Kidney tubule cell (primary cell): ENCODE measurements around the gene TRMT11.
"Not testable (repeated sequence)": the region's sequence is repeated elsewhere in the genome, so short reads cannot be mapped to it uniquely, and the experiment has no call there.

Experiments
- DNase-seq: peaks from one replicate; pipeline ENCODE4 v3.0.0-alpha.2; 2018; ENCODE audit warnings: low spot score

The TRMT11 gene

DNA sequence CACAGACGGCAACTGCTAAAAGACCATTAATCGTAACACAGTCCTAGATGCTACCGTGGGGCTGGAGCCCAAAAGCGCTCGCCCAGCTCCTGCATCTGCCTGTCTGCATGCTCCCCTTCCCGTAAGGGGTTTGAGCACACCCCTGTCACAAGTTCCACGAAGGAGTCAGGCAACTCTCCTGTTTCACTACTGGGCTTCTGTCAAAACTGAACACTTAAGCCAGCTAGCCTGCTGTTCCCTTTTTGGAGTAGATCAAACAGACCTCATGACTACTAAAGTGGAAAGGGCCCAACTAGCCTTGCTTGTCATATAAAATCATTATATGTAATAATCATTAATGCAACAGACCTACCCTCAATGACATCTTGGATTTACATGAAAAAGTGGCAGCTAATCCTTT lies 61.3 kb downstream of the TRMT11 start:
- no peak for DNase-seq

DNA sequence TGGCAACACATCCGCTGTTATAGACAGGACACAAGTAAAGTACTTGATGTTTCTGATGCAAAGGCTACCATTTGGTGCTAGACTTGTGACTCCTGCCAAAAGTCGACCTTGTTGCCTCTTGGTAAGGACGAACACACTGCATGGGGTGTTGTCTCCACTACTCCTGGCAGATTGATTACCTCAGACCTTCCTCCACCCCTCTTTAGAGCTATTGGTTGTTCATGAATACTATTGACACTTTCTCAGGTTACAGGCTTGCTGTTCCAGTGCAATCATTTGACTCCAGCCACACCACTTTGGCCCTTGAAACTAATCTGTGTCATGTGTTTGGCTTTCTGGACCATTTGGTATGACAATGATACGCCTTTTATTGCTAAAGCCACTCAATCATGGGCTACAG lies 62.3 kb downstream of the TRMT11 start:
- DNase-seq, result no peak

DNA sequence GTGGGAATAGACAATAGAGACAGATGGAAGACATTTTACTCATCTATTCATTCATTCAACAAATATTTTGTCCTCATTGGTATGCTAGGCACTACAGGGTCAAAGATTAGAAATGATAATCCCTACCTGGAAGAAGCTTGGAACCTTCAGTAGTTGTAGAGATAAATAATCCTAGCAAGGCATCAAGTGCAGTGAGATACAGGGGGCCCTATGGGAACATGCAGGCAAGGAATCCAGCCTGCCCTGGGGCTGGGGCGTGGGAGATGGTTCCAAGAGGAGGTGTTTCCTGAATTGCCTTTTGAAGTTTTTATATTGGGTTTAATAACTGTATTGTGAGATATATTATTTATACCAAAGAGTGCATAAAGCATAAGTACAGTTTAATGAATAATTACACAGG lies 64.5 kb downstream of the TRMT11 start:
- DNase-seq, result no peak

DNA sequence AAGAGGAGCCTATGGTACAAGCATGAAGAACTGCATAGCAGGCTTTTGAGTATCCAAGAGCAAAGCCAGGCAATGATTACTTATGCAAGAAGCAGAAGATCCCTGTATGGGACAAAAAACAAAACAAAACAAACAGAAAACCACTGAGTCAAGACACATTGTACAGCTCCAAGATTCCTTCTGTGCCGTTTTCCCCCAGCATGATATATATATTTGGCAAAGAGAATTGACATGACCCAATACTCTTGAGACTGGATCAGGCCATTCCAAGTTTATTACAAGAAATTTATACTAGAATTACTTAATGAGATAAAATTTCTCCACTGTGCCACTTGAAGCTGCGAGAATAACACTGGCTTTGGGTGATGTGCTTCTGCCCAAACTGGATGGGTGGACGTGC lies 65.5 kb downstream of the TRMT11 start:
- DNase-seq, result no peak

DNA sequence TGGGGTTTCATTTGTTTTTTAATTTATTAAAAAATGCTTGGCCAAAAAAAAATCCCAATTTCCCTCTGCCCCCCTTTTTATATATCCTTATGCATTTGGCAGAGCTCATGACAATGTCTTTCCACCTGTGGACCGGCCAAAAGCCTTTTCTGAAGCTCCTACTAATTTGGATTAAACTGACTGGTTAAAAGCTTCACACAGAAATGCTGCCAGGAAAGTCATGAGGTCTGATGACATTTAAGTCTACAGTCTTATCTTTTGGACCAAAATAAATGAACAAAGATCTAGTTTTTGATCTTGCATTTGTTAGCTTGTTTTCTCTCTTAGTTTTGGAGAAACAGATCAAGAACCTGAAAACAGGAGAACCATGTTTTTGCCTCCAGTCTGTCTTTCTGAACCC lies 66.1 kb downstream of the TRMT11 start:
- DNase-seq, result no peak

DNA sequence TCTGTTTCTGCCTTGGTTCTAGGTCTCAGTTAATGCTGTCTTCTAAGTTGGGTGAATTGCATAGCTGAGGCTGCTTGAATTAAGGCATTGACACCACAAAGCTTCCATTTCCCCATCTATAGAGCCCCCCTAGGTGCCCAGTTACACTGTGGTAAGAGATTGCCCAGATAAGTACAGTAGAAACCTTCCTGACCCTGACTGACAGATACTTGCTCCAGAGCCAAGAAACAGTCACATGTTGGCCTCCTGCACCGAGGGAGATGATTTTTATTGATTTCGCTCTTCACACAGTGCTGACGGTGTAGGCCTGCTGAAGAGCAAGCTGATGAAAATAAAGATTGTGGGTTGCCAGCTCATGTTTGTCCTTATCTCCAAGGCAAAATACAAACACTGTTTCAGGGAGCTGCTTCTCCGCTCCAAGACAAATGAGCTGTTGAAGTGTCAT lies 67.9 kb downstream of the TRMT11 start:
- no peak for DNase-seq

DNA sequence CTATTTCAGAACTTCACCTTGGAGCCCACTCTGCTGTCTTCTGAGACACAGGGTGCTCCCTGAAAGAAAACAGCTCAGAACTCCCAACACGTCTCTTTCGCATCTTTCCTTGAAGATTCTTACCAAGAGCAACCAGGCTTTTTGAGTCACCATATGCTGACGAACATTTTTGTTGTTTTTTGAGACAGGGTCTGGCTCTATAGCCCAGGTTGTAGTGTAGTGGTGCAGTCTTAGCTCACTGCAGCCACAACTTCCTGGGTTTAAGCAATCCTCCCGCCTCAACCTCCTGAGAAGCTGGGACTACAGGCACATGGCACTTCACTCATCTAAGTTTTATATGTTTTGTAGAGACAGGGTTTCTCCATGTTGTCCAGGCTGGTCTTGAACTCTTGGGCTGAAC lies 68.5 kb downstream of the TRMT11 start:
- DNase-seq, result no peak

DNA sequence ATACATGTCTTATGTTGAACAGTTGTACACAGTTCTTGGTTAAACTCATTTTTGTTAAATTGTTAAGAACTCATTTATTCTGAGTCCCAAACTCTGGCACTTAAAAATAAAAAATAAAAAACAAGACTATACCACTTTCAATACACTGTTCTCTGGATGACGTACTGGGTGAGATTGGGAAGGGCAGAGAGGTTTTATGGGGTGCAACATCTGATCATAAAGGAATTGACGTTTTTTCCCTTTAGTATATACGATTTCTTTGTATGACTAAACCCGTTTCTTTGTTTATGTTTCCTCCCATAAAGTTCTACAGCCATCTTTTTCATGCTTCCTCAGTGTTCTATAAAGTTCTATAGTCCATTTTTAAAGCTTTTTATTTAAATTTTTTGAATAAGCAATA lies 69.1 kb downstream of the TRMT11 start:
- no peak for DNase-seq

DNA sequence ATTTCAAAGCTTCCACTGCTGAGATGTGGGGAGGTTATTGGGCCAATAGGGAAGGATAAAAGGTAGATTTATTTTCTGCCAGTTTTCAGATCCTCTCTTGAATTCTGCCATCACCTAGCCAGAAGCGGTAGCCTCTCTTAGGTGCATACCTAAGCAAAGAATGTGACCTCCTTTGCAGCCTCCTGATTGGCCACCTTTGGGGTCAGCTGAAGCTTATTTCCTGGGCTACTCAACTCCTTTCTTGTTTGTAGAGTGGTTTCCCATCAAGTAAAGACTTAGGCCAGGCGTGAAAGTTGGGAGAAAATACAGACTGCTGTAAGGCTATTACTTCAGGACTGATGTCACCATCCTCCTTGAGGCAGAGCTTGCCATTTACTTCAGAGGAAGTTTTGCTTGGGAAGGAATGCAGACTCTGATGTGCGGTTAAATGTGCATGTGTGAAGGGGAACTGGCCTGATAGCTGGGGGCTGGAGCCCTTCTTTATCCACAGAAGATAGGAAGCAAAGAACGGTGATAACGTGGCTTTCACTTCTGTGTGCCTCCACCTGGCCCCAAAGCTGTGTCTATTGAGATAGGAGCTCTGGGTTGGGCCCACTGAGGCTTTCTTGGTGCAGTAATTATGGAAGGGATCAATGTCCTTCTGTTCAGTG lies 70.1 kb downstream of the TRMT11 start:
- DNase-seq, result no peak

DNA sequence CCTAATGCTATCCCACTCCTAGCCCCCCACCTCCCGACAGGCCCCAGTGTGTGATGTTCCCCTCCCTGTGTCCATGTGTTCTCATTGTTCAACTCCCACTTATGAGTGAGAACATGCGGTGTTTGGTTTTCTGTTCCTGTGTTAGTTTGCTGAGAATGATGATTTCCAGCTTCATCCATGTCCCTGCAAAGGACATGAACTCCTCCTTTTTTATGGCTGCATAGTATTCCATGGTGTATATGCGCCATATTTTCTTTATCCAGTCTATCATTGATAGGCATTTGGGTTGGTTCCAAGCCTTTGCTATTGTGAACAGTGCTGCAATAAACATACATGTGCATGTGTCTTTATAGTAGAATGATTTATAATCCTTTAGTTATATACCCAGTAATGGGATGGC lies 71.7 kb downstream of the TRMT11 start:
- not testable (repeated sequence) for DNase-seq

DNA sequence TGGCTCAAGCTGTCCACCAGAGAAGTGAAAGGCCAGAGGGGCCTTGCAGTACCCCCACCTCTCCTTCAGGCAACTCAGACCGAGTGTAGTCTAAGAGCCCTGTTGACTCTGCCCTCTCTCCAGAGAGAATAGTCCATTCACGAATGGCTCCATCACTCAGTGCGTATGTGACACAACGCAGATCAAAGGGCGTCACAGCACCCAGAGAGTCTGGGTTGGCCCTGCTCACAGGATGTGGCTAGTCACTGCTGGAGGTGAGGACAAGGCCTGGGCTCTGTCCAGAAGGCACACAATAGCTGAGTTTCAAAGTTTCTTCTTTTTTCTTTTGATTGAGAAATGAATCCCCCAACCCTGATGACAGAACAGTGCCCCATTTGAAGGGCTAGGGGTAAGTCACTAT lies 74.1 kb downstream of the TRMT11 start:
- DNase-seq, result no peak

DNA sequence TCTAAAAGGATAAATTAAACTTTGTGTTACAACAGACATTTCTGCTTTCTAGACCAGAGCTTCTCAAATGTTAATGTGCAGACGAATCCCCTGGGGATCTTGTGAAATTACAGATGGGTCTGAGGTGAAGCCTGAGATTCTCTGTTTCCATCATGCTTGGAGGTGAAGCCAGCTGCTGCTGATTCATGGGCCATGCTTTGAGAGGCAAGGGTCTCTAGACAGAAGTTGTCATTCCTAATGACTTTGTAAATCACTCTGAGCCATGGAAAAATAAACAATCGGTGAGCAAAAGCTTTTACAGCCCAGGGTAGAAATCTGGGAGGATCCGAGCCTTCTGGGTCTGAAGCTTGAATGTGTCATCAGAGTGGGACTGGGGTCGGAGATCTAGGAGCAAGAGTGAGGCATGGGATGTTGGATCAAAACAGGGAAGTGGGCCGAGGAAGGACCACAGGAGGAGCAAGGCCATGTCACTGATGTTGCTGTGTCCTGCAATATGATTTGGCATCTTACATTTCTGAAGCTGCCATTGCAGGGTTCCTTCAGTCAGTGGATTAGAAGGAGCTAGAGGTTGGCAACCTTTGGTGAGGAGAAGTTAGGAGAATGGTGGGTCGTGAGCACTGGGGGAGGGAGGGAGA lies 77.3 kb downstream of the TRMT11 start:
- DNase-seq, result no peak

DNA sequence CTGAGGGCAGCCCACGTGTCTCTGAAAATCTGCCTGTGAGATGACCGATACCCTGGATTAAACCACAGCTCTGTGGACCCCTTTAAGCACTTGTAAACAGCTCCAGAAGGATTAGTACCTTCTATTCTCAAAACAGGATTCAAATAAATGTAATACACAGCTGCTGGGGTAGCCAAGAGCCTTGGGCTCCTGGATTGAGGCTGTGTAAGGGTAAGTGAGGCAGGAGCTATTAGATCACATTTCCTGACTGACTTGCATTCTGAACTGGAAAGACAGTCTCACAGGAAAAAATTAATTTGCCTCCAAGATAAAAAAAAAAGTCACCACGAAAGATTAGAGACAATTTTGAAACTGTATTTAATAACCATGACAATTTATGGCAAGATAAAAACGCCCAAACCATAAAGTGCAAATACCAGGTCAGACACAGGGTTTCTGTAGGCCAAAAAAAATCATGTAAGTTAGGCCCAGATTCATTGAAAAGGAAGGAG lies 78.0 kb downstream of the TRMT11 start:
- DNase-seq, result no peak

DNA sequence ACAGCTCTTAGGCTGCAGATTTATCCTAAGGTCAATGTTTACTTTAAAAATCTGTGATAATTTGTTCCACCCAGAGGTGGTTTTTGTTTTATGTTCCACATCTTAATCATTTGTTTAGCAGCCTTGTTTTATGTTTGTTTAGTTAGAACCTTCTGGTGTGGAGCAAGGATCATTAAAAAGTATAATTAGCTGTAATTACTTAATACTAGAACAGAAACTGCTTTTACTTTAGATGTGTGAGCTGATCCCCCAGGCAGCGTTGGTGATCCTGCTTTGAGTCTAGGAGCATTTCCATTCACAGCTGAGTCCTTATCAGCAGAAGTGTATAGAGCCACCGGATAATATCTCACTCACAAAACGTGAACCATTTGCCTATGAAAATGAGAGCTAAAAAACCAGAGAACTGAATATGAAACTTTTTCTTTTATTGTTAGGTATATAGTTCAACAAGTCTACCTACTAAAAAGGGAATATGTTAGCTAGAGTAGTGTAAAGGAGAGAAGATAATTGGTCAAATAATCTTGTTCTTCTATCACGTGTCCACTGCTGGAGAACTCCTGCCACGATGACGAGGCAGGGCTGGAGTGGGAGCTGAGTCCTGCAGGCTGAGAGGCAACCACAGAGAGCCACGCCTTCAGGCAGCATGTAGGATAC lies 78.5 kb downstream of the TRMT11 start:
- DNase-seq, result no peak

DNA sequence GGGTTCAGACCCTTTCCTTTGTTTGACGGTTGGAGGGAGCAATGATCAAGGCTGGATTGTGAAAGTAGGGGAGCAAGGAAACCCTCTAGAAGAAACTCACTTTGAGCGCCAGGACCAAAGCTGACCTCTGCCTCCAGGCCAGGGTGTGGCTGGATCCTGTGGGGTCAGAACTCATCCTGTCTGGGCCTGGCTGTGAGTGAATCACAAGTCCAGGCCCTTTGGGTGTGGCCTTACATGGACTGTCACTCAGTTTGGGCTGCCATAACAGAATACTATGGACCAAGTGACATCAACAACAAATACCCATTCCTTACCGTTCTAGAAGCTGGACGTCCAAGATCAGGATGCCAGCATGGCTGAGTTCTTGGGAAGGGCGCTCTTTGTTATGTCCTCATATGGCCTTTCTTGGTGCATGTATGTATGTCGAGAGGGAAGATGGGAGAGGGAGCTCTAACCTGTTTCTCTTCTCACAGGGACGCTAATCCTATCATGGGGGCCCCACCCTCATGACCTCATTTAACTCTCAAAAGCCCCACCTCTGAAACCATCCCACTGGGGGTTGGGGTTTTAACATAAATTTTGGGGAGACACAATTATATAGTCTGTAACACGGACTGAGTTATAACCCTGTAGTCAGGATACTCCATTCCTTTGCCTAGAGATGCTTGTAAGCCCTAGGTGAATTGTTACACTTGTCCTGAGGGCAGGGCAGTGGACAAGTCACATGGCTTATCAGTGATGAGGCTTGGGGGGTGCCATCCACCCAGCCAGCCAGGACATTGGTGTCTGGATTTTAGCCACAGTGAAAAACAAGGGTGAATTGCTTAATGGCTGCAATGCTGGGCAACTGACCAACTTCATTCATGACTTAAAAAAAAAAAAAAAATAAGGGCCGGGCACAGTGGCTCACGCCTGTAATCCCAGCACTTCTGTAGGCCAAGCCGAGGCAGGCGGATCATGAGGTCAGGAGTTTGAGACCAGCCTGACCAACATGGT lies 80.0 kb downstream of the TRMT11 start:
- no peak for DNase-seq

DNA sequence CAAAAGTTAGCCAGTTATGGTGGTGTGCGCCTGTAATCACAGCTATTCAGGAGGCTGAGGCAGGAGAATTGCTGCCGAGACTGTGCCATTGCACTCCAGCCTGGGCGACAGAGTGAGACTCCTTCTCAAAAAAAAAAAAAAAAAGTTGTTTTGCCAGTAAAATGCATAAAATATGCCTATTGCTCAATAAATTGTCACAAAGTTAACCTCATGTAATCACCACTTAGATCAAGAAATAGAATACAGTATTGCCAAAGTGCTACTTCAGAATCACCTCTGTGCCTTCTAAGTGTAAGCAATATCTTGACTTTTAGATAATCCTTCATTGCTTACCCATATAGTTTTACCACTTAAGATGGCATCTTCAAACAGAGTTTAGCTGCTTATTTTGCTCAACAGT lies 80.7 kb downstream of the TRMT11 start:
- no peak for DNase-seq

DNA sequence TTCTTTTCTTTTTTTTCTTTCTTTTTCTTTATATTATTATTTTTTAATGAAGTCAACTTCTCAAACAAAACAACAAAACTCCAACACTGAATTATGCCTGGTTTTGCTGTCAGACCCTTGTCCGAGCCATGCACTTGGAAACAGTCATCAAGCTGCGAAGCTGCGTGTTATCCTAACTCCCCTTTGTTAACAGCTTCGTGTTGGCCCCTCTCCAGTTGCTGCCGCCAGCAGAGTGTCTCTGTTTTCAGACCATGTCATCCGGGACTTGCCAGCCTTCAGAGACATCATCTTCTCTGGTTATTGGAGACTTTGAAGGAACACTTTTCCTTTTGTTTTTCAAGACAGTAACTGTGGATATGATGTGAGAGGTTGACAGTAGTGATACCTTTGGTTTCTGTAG lies 83.1 kb downstream of the TRMT11 start:
- no peak for DNase-seq

DNA sequence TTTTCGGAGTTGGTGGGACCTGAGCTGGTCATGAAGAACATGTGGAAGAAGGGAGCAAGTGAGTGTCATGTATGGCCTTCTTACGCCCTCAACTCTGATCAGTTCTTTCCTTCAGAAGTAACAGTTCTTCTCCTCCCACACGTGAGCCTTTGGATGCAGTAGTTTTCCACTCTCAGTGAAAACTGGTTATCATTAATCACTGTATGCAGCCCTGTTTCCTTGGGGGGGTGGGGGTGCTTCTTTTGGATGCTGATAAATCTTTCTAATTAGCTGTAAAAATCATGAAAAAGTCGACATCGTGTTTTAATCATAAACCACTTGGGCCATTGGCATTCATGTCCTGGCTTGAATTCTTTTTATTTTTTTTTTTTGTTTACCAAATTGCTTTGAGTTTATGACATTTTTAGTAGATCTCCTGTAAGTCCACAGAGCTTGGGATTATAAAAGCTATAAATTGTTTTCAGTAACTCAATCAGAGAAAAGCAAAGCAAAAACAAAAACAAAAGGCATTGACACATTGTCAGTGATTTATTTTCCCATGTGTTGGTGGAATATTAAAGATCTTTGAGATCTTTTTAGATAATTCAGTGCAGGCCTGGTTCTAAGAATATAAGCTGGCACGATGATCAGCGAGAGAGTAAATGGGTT lies 84.8 kb downstream of the TRMT11 start:
- no peak for DNase-seq

DNA sequence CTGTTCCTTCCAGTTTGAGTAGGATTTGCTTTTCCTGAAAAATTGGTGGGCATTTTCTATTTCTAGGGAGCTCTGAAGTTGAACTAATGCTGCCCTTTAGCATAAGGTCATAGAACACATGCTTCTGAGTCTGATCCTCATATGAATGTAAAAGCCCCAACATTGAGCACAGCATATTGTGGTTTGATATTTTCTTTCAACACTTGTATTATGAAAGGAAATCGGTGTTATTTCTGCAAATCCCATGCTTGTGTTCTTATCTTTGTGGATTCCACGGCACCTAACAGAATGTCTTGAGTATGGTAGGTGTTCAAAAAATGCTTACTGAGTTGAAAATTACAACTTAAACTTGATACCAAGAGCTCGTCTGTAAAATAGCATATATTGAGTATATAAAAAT lies 85.8 kb downstream of the TRMT11 start:
- DNase-seq, result no peak

DNA sequence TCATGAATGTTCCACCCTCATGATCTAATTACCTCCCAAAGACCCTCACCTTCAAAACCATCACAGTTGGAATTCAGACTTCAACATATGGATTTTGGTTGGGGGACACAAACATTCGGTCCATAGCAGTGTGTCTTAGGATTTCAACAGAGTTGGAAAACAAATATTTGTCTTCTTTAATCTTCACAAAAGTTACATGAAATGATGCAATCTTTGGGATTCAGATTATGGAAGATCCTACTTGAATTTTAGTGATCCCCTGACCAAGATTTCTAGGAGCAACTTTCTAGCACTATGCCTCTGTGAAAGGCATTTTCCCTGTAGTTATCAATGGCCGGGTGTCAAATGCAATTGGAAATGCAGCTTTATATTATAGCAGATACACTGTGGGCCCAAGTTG lies 86.5 kb downstream of the TRMT11 start:
- no peak for DNase-seq

DNA sequence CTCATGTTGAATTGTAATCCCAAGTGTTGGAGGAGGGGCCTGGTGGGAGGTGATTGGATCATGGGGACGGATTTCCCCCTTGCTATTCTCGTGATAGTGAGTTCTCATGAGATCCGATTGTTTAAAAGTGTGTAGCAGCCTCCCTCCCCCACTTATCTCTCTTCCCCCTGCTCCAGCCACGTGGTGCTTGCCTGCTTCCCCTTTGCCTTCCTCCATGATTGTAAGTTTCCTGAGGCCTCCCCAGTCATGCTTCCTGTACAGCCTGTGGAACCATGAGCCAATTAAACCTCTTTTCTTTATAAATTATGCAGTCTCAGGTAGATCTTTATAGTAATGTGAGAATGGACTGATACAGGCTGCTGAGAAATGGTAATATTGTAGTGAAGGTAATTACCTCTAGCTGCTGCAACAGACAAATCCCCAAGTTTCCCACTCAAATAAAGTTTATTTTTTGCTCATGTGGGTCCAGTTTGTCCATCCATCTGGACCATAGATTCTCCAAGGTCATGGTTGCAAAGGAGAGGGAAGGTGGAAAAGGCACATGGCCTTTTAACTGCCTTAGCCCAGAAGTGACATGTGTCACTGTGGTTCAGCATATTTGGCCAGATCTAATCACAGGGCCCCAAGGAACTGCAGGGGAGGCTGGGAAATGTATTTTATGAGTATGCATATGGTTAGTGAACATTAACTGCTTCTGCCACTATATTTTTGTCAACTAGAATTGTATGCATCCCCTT lies 89.2 kb downstream of the TRMT11 start:
- DNase-seq, result no peak
